ENCODE data around the gene LSM2.
"Not testable (repeated sequence)": the region's sequence is repeated elsewhere in the genome, so short reads cannot be mapped to it uniquely, and the experiment has no call there.

Gene LSM2

GRCh38 chr6:31814677-31815024 is 7.9 kb upstream of the LSM2 start:
- Histone ChIP-seq H3K4me2 (ENCODE audit: low read length) (peak overlapping the region; percentile 26), H2AFZ (ENCODE audit: low read depth, low read length) (no peak overlapping the region; the same call in 1 of the 2 replicates)

GRCh38 chr6:31813465-31813849 is 6.7 kb upstream of the LSM2 start:
- Histone ChIP-seq H3K27me3 (ENCODE audit: low read depth, low read length) (no peaks in the 10 kb centered on the region), H2AFZ (ENCODE audit: low read depth, low read length) (peak overlapping the region; percentile 70), H3K4me2 (ENCODE audit: low read length) (peak overlapping the region; percentile 65), H3K27ac (ENCODE audit: low read length) (no peak overlapping the region), H3K4me1 (ENCODE audit: low read length) (peaks cover 16% of the 10 kb centered on the region), H3K36me3 (replicated peaks; ENCODE audit: low read depth, low read length) (no peaks in the 10 kb centered on the region), H4K20me1 (ENCODE audit: insufficient read depth, low read length) (no peaks in the 10 kb centered on the region), H3K4me3 (ENCODE audit: low read length) (0 out of 2 replicates have a peak overlapping the region, but pooled peaks have one; percentile 51), H3K9me3 (ENCODE audit: insufficient read depth, low read length) (no peaks in the 10 kb centered on the region), H3K79me2 (ENCODE audit: low read length) (no peaks in the 10 kb centered on the region), H3K9ac (ENCODE audit: low read length) (0 out of 2 replicates have a peak overlapping the region, but pooled peaks have one; percentile 17)
- TF ChIP-seq CTCF (IDR thresholded peaks at IDR 0.05; ENCODE audit: low read depth, low read length) = no peak
- TF ChIP-seq EZH2phosphoT487 (IDR thresholded peaks at IDR 0.05; ENCODE audit: low read depth) = no peak

More at GRCh38 chr6:31814677-31815024, 7.9 kb upstream of the LSM2 start:
- Histone ChIP-seq H3K79me2 (ENCODE audit: low read length) (no peaks in the 10 kb centered on the region), H3K27ac (ENCODE audit: low read length) (no peak overlapping the region), H3K9ac (ENCODE audit: low read length) (no peak overlapping the region), H3K9me3 (ENCODE audit: insufficient read depth, low read length) (no peaks in the 10 kb centered on the region), H3K36me3 (replicated peaks; ENCODE audit: low read depth, low read length) (no peaks in the 10 kb centered on the region), H3K27me3 (ENCODE audit: low read depth, low read length) (no peaks in the 10 kb centered on the region), H3K4me3 (ENCODE audit: low read length) (0 out of 2 replicates have a peak overlapping the region, but pooled peaks have one; percentile 18), H3K4me1 (ENCODE audit: low read length) (peaks cover 16% of the 10 kb centered on the region), H4K20me1 (ENCODE audit: insufficient read depth, low read length) (no peaks in the 10 kb centered on the region)
- TF ChIP-seq CTCF (IDR thresholded peaks at IDR 0.05; ENCODE audit: low read depth, low read length) (no peak), EZH2phosphoT487 (IDR thresholded peaks at IDR 0.05; ENCODE audit: low read depth) (no peak)

GRCh38 chr6:31811645-31812044 is 4.9 kb upstream of the LSM2 start:
- Histone ChIP-seq H3K4me1 (ENCODE audit: low read length) (peaks cover 16% of the 10 kb centered on the region), H3K27me3 (ENCODE audit: low read depth, low read length) (no peaks in the 10 kb centered on the region), H3K4me2 (ENCODE audit: low read length) (no peak overlapping the region), H3K79me2 (ENCODE audit: low read length) (peaks cover under 1% of the 10 kb centered on the region; the same call in 1 of the 2 replicates), H3K4me3 (ENCODE audit: low read length) (no peak overlapping the region), H3K9ac (ENCODE audit: low read length) (no peak overlapping the region), H3K36me3 (replicated peaks; ENCODE audit: low read depth, low read length) (no peaks in the 10 kb centered on the region), H3K9me3 (ENCODE audit: insufficient read depth, low read length) (no peaks in the 10 kb centered on the region), H2AFZ (ENCODE audit: low read depth, low read length) (no peak overlapping the region), H4K20me1 (ENCODE audit: insufficient read depth, low read length) (no peaks in the 10 kb centered on the region), H3K27ac (ENCODE audit: low read length) (no peak overlapping the region)
- TF ChIP-seq CTCF (IDR thresholded peaks at IDR 0.05; ENCODE audit: low read depth, low read length) (no peak), EZH2phosphoT487 (IDR thresholded peaks at IDR 0.05; ENCODE audit: low read depth) (no peak)

- not testable (repeated sequence) for H4K20me1 ChIP-seq (ENCODE audit: insufficient read depth, low read length); H3K9me3 ChIP-seq (ENCODE audit: insufficient read depth, low read length); H3K27ac ChIP-seq (ENCODE audit: low read length); H3K4me3 ChIP-seq (ENCODE audit: low read length); H3K36me3 ChIP-seq (replicated peaks; ENCODE audit: low read depth, low read length); H3K27me3 ChIP-seq (ENCODE audit: low read depth, low read length); H3K4me2 ChIP-seq (ENCODE audit: low read length); H2AFZ ChIP-seq (ENCODE audit: low read depth, low read length); H3K9ac ChIP-seq (ENCODE audit: low read length)
- peaks cover 16% of the 10 kb centered on the region for H3K4me1 ChIP-seq (ENCODE audit: low read length)
- H3K79me2 ChIP-seq (ENCODE audit: low read length) = peaks cover 14% of the 10 kb centered on the region
These were observed 1.8 kb upstream of the LSM2 start for GRCh38 chr6:31808599-31808998.
